Breast epithelium (tissue), 3 donors: Measurements from ENCODE around the gene RTN4RL1.

Experiments used
- CTCF ChIP-seq, 3 donors: fragments of 450-650 bp; IDR thresholded peaks; one replicate each; pipeline ENCODE4 v1.5.1; 2016 to 2017; ENCODE audit warnings: antibody characterized with exemption in 3 of 3, mild to moderate bottlenecking in 3 of 3, moderate library complexity in 3 of 3
- POLR2A ChIP-seq: fragments of 450-650 bp; IDR thresholded peaks from one replicate; pipeline ENCODE4 v1.6.1; 2016; ENCODE audit warnings: antibody characterized with exemption, mild to moderate bottlenecking, moderate library complexity
- POLR2AphosphoS5 ChIP-seq, 3 donors: sonication (generic); formaldehyde crosslinking; IDR thresholded peaks; one replicate each; pipeline ENCODE4 v1.6.1; 2017; ENCODE audit warnings: antibody characterized with exemption in 3 of 3

GRCh38 chr17:2018716-2019510 is 6.2 kb downstream of the RTN4RL1 start:
- TF ChIP-seq CTCF (IDR thresholded peaks at IDR 0.05) (no peak), POLR2A (no peak), POLR2AphosphoS5 (IDR thresholded peaks at IDR 0.05) (no peak)
